Right lobe of liver (tissue), 6 donors: Measurements from ENCODE around the gene TCERG1. TPM values are rescaled to one million over a fixed set of nuclear protein-coding genes. Genes with fewer than 3 reads are reported as not detected.
"Not testable (repeated sequence)": the region's sequence is repeated elsewhere in the genome, so short reads cannot be mapped to it uniquely, and the experiment has no call there.

Source experiments
- ATAC-seq, 4 donors: fragments of 200-7000 bp; cut with Tn5 transposase; one replicate each; pipeline ENCODE4 v1.9.1; 2020; ENCODE audit warnings: mild to moderate bottlenecking in 4 of 4, moderate library complexity in 4 of 4
- DNase-seq, 3 donors: peaks; one replicate each; pipeline ENCODE4 v3.0.0-alpha.2; 2020
- H3K27ac ChIP-seq, 3 donors: fragments of 200-600 bp; one replicate each; pipeline ENCODE4 v1.8.0; 2022
- H3K27me3 ChIP-seq, 2 donors: fragments of 200-600 bp; one replicate each; pipeline ENCODE4 v1.8.0; 2022
- H3K36me3 ChIP-seq, 4 donors: fragments of 200-600 bp; sonication (generic) in 1 of 4; one replicate each; pipeline versions ENCODE4 v1.5.1 to v1.8.0; 2017 to 2022; ENCODE audit warnings: control low read depth in 1 of 4
- H3K4me1 ChIP-seq, 4 donors: fragments of 200-600 bp; sonication (generic) in 1 of 4; one replicate each; pipeline versions ENCODE4 v1.5.1 to v1.8.0; 2017 to 2022; ENCODE audit warnings: control low read depth in 1 of 4
- H3K4me3 ChIP-seq, 3 donors: fragments of 200-600 bp; one replicate each; pipeline ENCODE4 v1.8.0; 2022
- H3K9me3 ChIP-seq, 4 donors: fragments of 200-600 bp; sonication (generic) in 1 of 4; one replicate each; pipeline versions ENCODE4 v1.5.1 to v1.8.0; 2017 to 2022; ENCODE audit warnings: control low read depth in 1 of 4
- POLR2A ChIP-seq: fragments of 450-650 bp; IDR thresholded peaks from one replicate; pipeline ENCODE4 v1.6.1; 2017; ENCODE audit warnings: antibody characterized with exemption, mild to moderate bottlenecking
- WGBS: methylation state at CpG from one replicate; pipeline ENCODE4 v1.1.6; 2018; ENCODE audit warnings: low coverage, low lambda C conversion rate; ENCODE audit not compliant: insufficient coverage; ENCODE audit errors: missing lambda C conversion rate; 5-methylcytosine and 5-hydroxymethylcytosine counted together
- intact Hi-C, 2 donors: fragments of 100-400 bp; cut with DNase I; formaldehyde crosslinking; loops; one replicate each; pipeline versions ENCODE4 v1.11.2 to v1.14.1; 2022
- total RNA-seq, 6 experiments: library from RNA; depleted of rRNA in 2 of 6; stranded (reverse); fragments of >200 nt in 2 of 6; fragmentation: NEBNext Ultra II Directional in 3 of 6; extraction: Animal tissue kit (Norgen Biotek cat#: 25700) in 3 of 6; gene quantifications; one replicate each; pipeline versions ENCODE4 v1.1.0 to v1.2.4, GENCODE V29; 2016 to 2023
- TF ChIP-seq, protein P1 (sequence below), 4 donors: fragments of 200-600 bp in 3 of 4; fragments of 450-650 bp in 1 of 4; IDR thresholded peaks; one replicate each; pipeline versions ENCODE4 v1.5.1 to v1.8.0; 2016 to 2022; ENCODE audit warnings: antibody characterized with exemption in 4 of 4, mild to moderate bottlenecking in 2 of 4
- donor health status: DM: no; HTN: yes; CAD: no.
- donor health status: DM: no; HTN: no; CAD: no.
- donor health status: DM: no; HTN: no; CAD: no.
- donor health status: DM: no; HTN: yes; CAD: no.
- donor health status: DM: no; HTN: yes; CAD: no.

TCERG1 gene
- total RNA-seq, 6 experiments from 2014 or later = 9.7 to 27.4 (median 18.4) TPM

DNA sequence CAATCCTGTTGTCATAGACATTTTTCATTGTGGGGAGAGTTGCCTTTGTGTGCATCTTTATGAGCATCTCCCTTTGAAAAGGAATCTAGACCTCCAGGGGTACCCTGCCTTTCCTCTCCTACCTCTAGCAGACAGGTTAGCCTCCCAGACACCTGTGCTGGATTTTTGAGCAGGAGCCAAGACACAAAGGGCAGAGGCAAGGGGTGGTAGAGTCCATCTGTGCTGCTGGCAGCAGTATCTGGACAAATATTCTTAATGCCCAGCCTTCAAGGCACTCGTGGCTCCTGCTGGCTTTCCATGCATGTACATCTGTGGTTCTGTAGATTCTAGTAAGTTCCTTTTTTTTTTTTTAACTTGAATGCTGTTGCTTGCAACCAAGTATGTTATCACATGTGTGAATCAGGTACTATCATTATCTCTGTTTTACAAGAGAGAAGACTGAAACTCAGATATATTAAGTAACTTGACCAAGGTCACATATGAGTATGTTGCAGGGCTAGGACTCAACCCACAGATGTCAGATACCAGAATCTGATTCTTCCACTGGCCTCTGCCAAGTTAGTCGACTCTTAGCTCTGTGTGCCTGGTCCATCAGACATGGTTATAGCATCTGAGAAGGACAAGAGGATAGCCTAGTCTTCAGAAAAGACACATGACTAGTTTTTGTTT, 101.8 kb downstream of the TCERG1 start:
- H3K4me1 ChIP-seq = no peaks in the 10 kb centered on the region
- no peaks in the 10 kb centered on the region for H3K36me3 ChIP-seq
- no peak overlapping the region for H3K27ac ChIP-seq
- 43% methylated on average over 2 of the region's 2 CpGs for WGBS
- no peaks in the 10 kb centered on the region for H3K9me3 ChIP-seq
- DNase-seq = no peak
- TF ChIP-seq POLR2A = no peak
- TF ChIP-seq, protein P1, sequence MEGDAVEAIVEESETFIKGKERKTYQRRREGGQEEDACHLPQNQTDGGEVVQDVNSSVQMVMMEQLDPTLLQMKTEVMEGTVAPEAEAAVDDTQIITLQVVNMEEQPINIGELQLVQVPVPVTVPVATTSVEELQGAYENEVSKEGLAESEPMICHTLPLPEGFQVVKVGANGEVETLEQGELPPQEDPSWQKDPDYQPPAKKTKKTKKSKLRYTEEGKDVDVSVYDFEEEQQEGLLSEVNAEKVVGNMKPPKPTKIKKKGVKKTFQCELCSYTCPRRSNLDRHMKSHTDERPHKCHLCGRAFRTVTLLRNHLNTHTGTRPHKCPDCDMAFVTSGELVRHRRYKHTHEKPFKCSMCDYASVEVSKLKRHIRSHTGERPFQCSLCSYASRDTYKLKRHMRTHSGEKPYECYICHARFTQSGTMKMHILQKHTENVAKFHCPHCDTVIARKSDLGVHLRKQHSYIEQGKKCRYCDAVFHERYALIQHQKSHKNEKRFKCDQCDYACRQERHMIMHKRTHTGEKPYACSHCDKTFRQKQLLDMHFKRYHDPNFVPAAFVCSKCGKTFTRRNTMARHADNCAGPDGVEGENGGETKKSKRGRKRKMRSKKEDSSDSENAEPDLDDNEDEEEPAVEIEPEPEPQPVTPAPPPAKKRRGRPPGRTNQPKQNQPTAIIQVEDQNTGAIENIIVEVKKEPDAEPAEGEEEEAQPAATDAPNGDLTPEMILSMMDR (IDR thresholded peaks at IDR 0.05) = no peak
- no peaks in the 10 kb centered on the region for H3K27me3 ChIP-seq
- ATAC-seq = no peak
- intact Hi-C loops = loop anchor here (10.0 kb wide), 1 partner anchor 416 kb away; no protein-coding TSS in a partner anchor
- H3K4me3 ChIP-seq = no peak overlapping the region

DNA sequence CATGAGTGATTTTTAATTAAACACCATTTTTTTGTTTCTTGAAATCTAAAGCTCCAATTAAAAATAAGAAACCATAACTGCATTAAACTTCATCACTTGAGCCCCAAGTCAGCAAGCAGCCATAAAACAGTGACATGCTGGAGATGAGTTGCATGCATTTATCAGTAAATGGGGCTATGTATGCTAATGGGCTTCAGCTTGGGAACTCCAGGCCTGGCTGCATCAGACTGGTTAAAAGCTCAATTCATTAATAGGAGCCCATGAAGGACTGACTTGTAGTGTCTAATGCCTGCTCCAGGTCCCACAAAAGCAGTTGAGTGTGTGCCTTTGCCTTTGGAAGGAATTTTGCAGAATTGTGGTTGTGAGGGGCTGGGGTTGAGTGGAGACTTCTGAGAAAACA, 102.5 kb downstream of the TCERG1 start:
- ATAC-seq (no peak), DNase-seq (no peak)
- intact Hi-C loops = loop anchor here (10.0 kb wide), 1 partner anchor 415 kb away; no protein-coding TSS in a partner anchor

DNA sequence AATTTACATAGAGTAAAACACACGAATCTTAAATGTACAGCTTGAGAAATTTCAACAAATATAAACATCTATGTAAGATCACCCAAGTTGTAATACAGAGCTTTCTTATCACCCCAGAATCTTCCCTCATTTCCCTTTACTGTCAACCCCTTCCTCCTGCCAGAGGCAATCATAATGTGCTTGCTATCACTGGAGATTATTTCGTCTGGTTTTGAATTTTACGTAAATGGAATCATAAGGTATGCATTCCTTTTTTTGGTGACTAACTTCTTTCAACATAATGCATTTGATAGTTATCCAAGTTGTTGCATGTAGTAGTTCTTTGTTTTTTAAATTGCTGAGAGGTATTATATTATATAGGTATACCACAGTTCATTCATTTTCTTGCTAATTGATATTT, 106.3 kb downstream of the TCERG1 start:
- Histone ChIP-seq H3K9me3 (no peaks in the 10 kb centered on the region), H3K27me3 (no peaks in the 10 kb centered on the region), H3K27ac (no peak overlapping the region), H3K36me3 (no peaks in the 10 kb centered on the region), H3K4me3 (no peak overlapping the region), H3K4me1 (no peaks in the 10 kb centered on the region)
- TF ChIP-seq, protein P1 (IDR thresholded peaks at IDR 0.05) = no peak
- no peak for TF ChIP-seq POLR2A
- 28% methylated on average over 3 of the region's 3 CpGs for WGBS
- intact Hi-C loops = no loop called here
- DNase-seq (no peak), ATAC-seq (no peak)

More for the DNA sequence above, 102.5 kb downstream of the TCERG1 start:
- no peaks in the 10 kb centered on the region for H3K36me3 ChIP-seq
- TF ChIP-seq, protein P1 (IDR thresholded peaks at IDR 0.05) = no peak
- TF ChIP-seq POLR2A = no peak
- no peaks in the 10 kb centered on the region for H3K27me3 ChIP-seq
- no peak overlapping the region for H3K27ac ChIP-seq
- H3K9me3 ChIP-seq = no peaks in the 10 kb centered on the region
- H3K4me1 ChIP-seq = no peaks in the 10 kb centered on the region
- H3K4me3 ChIP-seq = no peak overlapping the region

DNA sequence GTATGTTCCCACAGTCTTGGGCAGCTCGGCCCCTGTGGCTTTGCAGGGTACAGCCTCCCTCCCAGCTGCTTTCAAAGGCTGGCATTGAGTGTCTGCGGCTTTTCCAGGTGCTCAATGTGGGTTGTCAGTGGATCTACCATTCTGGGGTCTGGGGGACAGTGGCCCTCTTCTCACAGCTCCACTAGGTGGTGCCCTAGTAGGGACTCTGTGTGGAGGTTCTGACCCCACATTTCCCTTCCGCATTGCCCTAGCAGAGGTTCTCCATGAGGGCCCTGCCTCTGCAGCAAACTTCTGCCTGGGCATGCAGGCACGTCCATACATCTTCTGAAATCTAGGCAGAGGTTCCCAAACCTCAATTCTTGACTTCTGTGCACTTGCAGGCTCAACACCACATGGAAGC, 109.8 kb downstream of the TCERG1 start:
- 94% methylated on average over 2 of the region's 4 CpGs for WGBS
- H3K27ac ChIP-seq, ATAC-seq, DNase-seq, H3K4me1 ChIP-seq, H3K4me3 ChIP-seq, H3K36me3 ChIP-seq, H3K27me3 ChIP-seq, intact Hi-C loops, H3K9me3 ChIP-seq: not testable (repeated sequence)

DNA sequence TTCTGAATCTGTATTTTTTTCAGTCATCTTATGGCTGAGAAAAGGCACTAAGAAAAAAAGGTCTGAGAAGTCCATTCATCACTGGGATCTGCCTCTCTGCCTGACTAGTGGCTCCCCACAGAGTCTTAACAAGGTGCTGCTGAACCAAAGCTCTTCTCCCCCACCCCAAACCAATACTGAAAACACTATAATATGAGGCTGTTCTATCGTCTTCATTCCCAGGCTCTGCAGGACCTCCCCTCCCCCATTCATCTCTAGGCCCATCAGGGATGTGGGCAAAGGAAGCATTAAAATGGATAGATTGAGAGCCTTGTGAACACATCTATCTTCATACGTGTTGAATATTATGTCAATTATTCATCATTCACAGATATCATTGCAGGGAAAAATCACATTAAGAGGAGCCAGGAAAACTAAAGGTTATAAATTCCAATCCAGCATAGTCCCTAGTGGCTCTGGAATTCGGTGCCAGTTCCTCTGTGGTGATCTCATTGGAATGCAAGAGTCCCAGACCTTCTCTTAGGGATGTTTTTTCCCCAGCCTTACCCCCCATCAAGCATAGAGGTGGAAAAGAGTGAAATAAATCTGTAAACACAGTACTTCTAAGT, 113.2 kb downstream of the TCERG1 start:
- Histone ChIP-seq H3K9me3 (no peaks in the 10 kb centered on the region), H3K4me1 (no peaks in the 10 kb centered on the region), H3K27me3 (no peaks in the 10 kb centered on the region), H3K36me3 (no peaks in the 10 kb centered on the region), H3K4me3 (no peak overlapping the region), H3K27ac (no peak overlapping the region)
- DNase-seq (no peak), ATAC-seq (no peak)
- intact Hi-C loops = no loop called here
- 34% methylated on average over 3 of the region's 3 CpGs for WGBS
- no peak for TF ChIP-seq POLR2A
- TF ChIP-seq, protein P1 (IDR thresholded peaks at IDR 0.05) = no peak
